Peyer's patch (tissue), 4 donors: Measurements from ENCODE around the gene LPAR1.

ENCODE experiments used
- POLR2A ChIP-seq, 2 donors: fragments of 450-650 bp; IDR thresholded peaks; one replicate each; pipeline ENCODE4 v1.5.1; 2017; ENCODE audit warnings: antibody characterized with exemption in 2 of 2, mild to moderate bottlenecking in 2 of 2, moderate library complexity in 2 of 2
- TF ChIP-seq, protein P1 (sequence below), 6 experiments: fragments of 450-650 bp in 4 of 6; fragments of 200-600 bp in 2 of 6; sonication (generic) in 1 of 6; IDR thresholded peaks; one replicate each; pipeline ENCODE4 v1.5.1; 2017 to 2019; ENCODE audit warnings: antibody characterized with exemption in 6 of 6, mild to moderate bottlenecking in 3 of 6, moderate library complexity in 1 of 6

DNA sequence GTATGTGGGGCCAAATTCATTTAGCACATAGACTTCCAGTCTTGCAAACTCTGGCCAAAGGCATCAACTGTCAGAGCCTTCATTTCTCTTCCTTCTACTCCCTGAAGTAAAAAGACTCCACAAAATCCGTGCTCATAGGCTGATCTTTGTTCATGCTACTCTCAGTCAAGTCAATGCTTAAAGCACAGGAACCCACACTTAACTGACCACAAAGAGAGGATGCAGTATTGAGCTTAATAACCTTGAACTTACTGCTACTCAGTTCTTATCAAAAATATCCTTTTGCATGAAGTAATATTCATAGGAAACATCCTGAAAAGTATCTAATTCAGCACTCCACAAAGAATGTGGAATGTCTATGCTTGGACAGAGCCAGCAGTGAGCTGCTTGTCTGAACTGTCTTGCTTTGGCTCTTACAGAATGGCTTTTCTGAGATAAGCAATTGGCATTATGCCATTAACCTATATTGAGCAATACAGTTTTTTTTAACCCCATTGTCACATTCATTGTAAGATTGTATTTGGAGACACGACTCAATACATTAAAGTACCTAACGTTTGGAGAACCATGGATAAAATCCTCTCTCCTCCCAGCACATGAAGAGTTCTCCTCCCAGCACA lies 21.7 kb downstream of the LPAR1 start:
- TF ChIP-seq, protein P1, sequence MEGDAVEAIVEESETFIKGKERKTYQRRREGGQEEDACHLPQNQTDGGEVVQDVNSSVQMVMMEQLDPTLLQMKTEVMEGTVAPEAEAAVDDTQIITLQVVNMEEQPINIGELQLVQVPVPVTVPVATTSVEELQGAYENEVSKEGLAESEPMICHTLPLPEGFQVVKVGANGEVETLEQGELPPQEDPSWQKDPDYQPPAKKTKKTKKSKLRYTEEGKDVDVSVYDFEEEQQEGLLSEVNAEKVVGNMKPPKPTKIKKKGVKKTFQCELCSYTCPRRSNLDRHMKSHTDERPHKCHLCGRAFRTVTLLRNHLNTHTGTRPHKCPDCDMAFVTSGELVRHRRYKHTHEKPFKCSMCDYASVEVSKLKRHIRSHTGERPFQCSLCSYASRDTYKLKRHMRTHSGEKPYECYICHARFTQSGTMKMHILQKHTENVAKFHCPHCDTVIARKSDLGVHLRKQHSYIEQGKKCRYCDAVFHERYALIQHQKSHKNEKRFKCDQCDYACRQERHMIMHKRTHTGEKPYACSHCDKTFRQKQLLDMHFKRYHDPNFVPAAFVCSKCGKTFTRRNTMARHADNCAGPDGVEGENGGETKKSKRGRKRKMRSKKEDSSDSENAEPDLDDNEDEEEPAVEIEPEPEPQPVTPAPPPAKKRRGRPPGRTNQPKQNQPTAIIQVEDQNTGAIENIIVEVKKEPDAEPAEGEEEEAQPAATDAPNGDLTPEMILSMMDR (IDR thresholded peaks at IDR 0.05): no peak
- no peak for TF ChIP-seq POLR2A (IDR thresholded peaks at IDR 0.05)
